ENCODE data around the gene PGC.

The PGC gene

DNA sequence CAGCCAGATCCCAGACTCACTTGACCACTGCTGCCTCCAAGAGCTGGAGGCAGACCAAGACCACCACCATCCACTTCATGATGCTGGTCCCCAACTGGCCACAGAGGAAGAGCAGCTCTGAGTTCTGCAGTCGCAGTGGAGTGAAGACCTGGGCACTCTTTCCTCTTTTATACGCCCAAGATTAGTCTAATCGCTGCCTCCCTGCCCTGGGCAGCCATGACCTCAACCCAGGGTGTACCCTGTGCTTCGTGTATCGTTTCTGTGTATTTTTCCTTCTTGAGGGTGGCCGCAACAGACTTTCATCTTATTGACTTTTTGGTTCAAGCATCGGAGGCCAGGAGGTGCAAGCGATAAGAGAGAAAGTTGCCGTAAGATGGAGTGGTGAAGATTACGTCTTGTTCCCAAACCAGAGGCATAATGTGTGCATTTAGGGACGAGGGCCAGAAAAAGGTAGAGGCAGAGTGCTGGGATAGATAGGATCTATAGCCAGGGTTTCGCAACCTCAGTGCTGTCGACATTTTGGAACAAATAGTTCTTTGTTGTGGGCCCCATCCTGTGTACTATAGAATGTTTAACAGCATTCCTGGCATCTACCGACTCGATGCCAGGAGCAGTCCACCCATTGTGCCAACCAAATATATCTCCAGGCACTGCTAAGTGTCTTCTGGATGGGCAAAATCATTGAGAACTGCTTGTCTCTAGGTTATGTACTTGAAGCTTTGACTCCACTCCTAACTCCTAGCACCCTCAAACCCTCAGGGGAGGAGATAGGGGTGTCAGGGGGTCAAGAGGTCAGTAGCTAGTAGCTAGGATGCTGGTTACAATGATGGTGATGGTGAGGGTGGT, at the start of gene PGC:
TSS of gene PGC (minus strand) at position 142 of the 846 bp plus-strand sequence. CDS start at position 79, 63 bp downstream.
- Mint-ChIP-seq H3K4me1 (no peaks in the 10 kb centered on the region), H3K27ac (no peak within 1 kb of the TSS), H3K9me3 (no peaks in the 10 kb centered on the region)

DNA sequence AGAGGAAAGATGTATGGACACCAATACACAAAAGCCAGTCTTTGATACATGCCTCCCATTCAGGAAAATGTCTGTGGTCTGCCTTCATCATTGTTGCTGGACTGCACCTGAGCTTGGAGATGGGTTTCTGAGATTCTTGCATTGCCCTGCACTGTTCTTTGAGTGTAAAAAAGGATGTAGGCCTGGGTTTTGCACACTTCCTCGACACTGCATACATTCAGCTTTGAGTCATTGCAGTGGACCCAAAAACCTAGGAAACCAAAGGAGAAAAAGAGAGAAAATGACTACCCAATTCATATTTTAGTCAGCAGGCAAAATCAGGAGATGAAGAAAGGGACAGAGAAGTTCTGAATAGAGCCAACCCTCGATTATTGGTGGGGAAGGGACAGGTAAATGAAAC, 49.3 kb upstream of the PGC start:
- H3K9me3 Mint-ChIP-seq = no peaks in the 10 kb centered on the region
- H3K4me1 Mint-ChIP-seq = no peaks in the 10 kb centered on the region
- no peak overlapping the region for H3K27ac Mint-ChIP-seq
- no peak overlapping the region for H3K4me3 Mint-ChIP-seq
- no peaks in the 10 kb centered on the region for H3K27me3 Mint-ChIP-seq
- DNase-seq = no peak
- peaks cover 9% of the 10 kb centered on the region for H3K36me3 Mint-ChIP-seq
- CTCF ChIA-PET = interaction anchor here (1.1 to 3.8 kb wide), 2 partner anchors 10 kb away, joined by 5 to 13 read pairs; partner anchors contain the start of gene TOMM6

More for the DNA sequence above, at the start of gene PGC:
- Mint-ChIP-seq H3K4me3 (no peak within 1 kb of the TSS), H3K36me3 (no peaks in the 10 kb centered on the region), H3K27me3 (peaks cover 26% of the 10 kb centered on the region)
- CTCF ChIA-PET = no interaction called here
- DNase-seq = no peak

DNA sequence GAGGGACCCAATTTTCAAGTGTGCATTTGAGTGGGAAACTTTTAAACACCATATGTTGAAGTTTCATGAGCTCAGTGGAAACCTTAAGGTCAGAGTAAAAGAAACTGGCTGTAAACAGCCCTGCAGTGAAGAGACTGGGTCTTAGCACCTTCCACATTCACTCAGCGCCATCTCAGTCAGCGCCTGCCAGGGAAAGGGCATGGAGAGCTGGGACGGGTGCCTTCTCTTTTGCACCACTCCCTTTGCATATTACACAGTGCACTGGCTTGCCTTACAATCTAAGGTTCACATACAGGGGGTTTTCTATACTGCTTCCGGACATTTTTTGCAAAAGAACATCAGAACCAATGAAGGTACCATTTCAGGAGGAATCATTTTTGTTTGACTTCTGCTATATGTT, 44.8 kb upstream of the PGC start:
- no peaks in the 10 kb centered on the region for H3K27me3 Mint-ChIP-seq
- no peaks in the 10 kb centered on the region for H3K9me3 Mint-ChIP-seq
- CTCF ChIA-PET = interaction anchor here (0.5 to 2.7 kb wide), 3 partner anchors 9 to 252 kb away, joined by 3 to 9 read pairs (median 3); no protein-coding TSS in a partner anchor
- H3K27ac Mint-ChIP-seq = no peak overlapping the region
- peaks cover 28% of the 10 kb centered on the region for H3K36me3 Mint-ChIP-seq
- H3K4me3 Mint-ChIP-seq = no peak overlapping the region
- DNase-seq = no peak
- peaks cover 15% of the 10 kb centered on the region for H3K4me1 Mint-ChIP-seq

DNA sequence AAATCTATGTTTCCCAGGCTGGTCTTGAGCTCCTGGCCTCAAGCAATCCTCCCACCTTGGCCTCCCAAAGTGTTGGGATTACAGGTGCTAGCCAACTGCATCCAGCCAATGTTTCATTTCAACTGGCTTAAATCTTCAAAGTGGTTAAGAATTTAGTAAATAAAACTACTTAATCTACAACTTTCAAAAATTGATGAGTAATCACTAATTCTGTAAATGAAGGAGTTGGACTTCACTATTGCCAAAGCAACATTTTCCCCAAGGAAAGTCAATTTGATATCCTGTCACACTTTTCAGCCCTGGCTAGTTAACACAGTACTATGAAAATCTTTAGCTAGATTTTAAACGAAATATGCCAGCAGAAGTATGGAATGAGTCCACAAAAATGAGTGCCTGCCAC, 44.1 kb upstream of the PGC start:
- no peak for DNase-seq
- CTCF ChIA-PET = interaction anchor here (1.0 to 2.7 kb wide), 2 partner anchors 10 to 130 kb away, joined by 3 to 9 read pairs; partner anchors contain the start of genes BYSL and MED20
- H3K27ac Mint-ChIP-seq = no peak overlapping the region
- H3K4me3 Mint-ChIP-seq = no peak overlapping the region
- no peaks in the 10 kb centered on the region for H3K9me3 Mint-ChIP-seq
- H3K36me3 Mint-ChIP-seq = peaks cover 28% of the 10 kb centered on the region
- H3K4me1 Mint-ChIP-seq = peaks cover 15% of the 10 kb centered on the region
- peaks cover 2% of the 10 kb centered on the region for H3K27me3 Mint-ChIP-seq

DNA sequence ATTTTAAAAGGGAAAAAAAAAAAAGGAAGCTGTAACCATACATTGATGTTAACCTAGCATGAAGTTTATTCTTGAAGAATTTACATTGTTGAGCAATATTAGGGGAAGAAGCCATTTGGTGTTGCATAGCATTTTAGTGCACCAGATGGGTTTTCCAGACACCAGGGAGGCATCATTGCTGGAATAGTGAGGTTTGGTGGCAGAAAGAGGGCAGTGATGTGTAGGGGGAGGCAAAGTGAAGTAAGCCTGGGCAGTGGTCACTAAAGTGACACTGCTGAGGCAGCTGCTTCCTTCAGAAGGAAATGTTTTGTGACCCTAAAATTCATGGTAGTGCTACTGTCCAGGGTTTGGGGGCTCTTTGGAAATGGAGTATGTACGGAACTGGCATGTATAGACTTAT, 42.8 kb upstream of the PGC start:
- DNase-seq = no peak
- H3K27ac Mint-ChIP-seq = no peak overlapping the region
- peaks cover 17% of the 10 kb centered on the region for H3K4me1 Mint-ChIP-seq
- CTCF ChIA-PET = interaction anchor here (1.0 to 6.7 kb wide), 3 partner anchors 11 to 254 kb away, joined by 3 to 97 read pairs (median 9); partner anchors contain the start of genes BYSL and MED20
- peak overlapping the region; percentile 6 for H3K4me3 Mint-ChIP-seq
- H3K9me3 Mint-ChIP-seq = no peaks in the 10 kb centered on the region
- H3K36me3 Mint-ChIP-seq = peaks cover 28% of the 10 kb centered on the region
- peaks cover 14% of the 10 kb centered on the region for H3K27me3 Mint-ChIP-seq

DNA sequence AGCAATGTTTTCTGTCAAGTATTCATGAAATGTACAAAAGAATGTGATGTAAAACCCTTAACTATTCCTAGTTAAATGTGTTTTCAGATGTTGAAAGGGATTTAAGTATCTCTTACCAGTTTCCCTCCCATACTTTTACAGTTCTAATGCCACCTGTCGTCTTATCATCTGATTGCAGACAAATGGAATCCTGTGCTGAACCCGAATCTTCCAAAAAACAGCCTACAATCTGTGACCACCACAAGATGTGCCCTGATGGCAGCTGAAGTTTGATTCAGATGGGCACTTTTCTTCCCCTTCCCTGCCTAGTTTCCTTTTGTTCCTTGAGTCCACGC, 42.2 kb upstream of the PGC start:
- DNase-seq = no peak
- Mint-ChIP-seq H3K27me3 (peaks cover 21% of the 10 kb centered on the region), H3K4me1 (peaks cover 17% of the 10 kb centered on the region), H3K4me3 (peak overlapping the region; percentile 96), H3K36me3 (peaks cover 28% of the 10 kb centered on the region), H3K9me3 (no peaks in the 10 kb centered on the region), H3K27ac (peak overlapping the region; percentile 81)
- CTCF ChIA-PET = interaction anchor here (2.7 to 6.7 kb wide), 2 partner anchors 11 to 254 kb away, joined by 9 to 97 read pairs; no protein-coding TSS in a partner anchor

DNA sequence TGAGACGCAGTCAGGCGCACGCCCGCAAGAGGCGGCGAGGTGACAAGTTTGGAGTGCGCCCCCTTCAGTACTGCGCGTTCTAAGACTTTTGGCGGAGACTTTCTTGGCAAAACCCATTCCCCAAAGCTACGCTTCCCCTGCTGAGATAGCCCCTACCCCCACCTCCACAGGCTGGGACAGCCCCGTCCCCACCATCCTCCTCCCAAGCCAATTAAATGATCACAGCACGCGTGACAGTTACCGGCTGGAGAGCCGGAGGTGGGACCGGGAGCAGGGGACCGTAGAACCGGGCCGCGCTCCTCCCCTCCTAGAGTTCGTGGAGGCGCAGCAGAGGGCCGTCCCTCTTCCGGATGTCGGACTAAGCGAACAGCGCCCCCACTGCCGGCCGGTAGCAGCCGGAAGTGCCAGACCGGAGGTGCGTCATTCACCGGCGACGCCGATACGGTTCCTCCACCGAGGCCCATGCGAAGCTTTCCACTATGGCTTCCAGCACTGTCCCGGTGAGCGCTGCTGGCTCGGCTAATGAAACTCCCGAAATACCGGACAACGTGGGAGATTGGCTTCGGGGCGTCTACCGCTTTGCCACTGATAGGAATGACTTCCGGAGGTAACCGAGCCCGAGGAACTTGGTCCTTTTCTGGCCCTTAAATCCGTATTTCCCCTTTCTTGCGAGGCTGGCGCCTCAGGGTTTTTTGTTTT, 40.2 kb upstream of the PGC start, which contains the start of gene TOMM6:
TSS of gene TOMM6 (plus strand) at position 476 of the 699 bp plus-strand sequence. CDS start at position 480, 4 bp downstream.
- H3K4me3 Mint-ChIP-seq = peak within 1 kb of the TSS; percentile 96
- H3K36me3 Mint-ChIP-seq = peaks cover 25% of the 10 kb centered on the region
- peak; percentile 97 for DNase-seq
- H3K27ac Mint-ChIP-seq = peak within 1 kb of the TSS; percentile 97
- CTCF ChIA-PET = interaction anchor here (0.7 to 6.7 kb wide), 17 partner anchors 9 to 430 kb away, joined by 3 to 97 read pairs (median 4); partner anchors contain the start of genes BYSL, MED20, MRPS10 and TAF8
- H3K4me1 Mint-ChIP-seq = peaks cover 17% of the 10 kb centered on the region
- H3K9me3 Mint-ChIP-seq = no peaks in the 10 kb centered on the region
- peaks cover 39% of the 10 kb centered on the region for H3K27me3 Mint-ChIP-seq

DNA sequence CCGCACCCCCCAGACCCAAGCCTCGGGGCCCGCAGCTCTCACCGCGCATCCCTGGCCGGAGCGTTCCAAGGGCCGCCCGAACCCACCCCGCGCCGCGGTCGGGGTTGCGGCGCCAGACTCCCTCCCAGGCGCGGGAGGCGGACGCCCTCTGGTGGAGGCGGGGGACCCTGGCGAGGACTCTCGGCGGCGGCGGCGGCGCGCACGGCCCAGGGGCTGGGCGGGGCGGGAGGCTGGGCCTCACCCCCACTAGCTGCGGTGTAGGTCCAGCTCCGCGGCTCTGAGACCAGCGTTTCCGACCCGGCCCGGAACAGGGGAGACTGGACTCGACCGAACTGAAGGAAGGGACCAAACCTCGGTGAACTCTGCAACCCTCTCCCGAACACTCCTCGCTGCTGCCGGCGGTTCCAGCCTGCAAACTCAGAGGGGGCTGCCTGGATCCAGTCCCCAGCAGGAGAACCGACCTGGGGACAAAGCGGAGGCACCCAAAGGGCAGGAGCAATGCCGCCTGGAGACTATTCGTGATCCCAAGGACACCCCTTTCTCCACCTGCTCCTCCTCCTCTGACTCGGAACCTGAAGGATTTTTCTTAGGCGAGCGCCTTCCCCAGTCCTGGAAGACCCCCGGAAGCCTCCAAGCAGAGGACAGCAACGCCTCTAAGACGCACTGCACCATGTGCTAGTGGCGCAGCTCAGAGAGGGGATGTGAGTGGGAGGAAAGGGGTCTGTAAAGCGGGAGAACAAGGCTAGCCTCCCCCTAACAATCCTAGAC, 39.4 kb upstream of the PGC start:
- Mint-ChIP-seq H3K9me3 (no peaks in the 10 kb centered on the region), H3K27ac (peak overlapping the region; percentile 97), H3K4me1 (peaks cover 19% of the 10 kb centered on the region), H3K36me3 (peaks cover 21% of the 10 kb centered on the region), H3K27me3 (peaks cover 46% of the 10 kb centered on the region), H3K4me3 (peak overlapping the region; percentile 96)
- DNase-seq = peak; percentile 90
- CTCF ChIA-PET = interaction anchor here (0.7 to 6.7 kb wide), 23 partner anchors 9 to 431 kb away, joined by 3 to 97 read pairs (median 4); partner anchors contain the start of genes BYSL, MED20, MRPS10 and TAF8

DNA sequence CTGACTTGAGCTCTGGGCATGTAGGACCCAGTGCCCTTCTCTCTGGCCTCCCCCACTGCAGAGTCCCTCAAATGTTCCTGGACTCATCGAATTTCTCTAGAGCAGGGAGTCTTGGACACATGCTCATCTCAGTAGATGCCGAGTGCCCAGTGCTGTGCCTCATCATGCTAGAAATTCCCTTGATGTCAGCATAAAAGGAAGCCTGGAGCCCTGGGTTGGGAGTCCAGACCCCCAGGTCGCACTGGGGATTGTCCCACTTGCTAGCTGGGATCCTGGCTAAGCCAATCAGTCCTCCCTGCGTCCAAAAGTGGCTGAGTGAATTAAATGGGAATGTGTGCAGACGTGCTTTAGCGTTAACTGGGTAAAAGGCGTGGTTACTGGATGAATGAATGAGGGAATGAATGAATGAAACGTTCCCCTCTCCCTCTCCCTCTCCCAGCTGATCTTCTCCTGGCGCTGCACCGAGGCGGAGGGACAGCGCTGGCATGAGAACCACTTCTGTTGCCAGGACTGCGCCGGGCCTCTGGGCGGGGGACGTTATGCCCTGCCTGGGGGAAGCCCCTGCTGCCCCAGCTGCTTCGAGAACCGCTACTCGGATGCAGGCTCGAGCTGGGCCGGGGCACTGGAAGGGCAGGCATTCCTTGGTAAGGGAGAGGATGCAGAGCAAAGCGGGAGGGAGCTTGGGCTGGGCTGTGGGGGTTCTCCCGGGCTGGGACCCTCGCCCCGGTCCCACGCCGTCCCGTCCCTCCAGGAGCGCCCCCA, 38.7 kb upstream of the PGC start:
- Mint-ChIP-seq H3K9me3 (no peaks in the 10 kb centered on the region), H3K27me3 (peaks cover 54% of the 10 kb centered on the region)

DNA sequence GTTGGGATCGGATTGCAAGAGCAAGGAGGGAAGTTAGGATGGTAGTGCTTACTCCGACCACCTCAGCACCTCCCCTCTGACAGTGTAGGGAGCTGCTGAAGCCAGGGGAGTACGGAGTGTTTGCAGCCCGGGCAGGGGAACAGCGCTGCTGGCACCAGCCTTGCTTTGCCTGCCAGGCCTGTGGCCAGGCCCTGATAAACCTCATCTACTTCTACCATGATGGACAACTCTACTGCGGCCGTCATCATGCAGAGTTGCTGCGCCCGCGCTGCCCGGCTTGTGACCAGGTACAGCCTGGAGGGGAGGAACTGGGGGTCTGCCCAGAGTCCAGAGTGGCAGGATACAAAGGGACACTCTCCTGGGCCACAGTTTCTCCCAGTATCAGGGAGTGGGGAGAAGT, 38.1 kb upstream of the PGC start:
- H3K4me1 Mint-ChIP-seq = peaks cover 28% of the 10 kb centered on the region
- H3K4me3 Mint-ChIP-seq = peak overlapping the region; percentile 96
- no peak overlapping the region for H3K27ac Mint-ChIP-seq
- H3K9me3 Mint-ChIP-seq = no peaks in the 10 kb centered on the region
- H3K27me3 Mint-ChIP-seq = peaks cover 60% of the 10 kb centered on the region
- H3K36me3 Mint-ChIP-seq = peaks cover 14% of the 10 kb centered on the region
- DNase-seq = no peak
- CTCF ChIA-PET = interaction anchor here (1.1 to 6.7 kb wide), 7 partner anchors 9 to 433 kb away, joined by 4 to 97 read pairs (median 5); partner anchors contain the start of genes MRPS10 and TAF8

More for the DNA sequence above, 38.7 kb upstream of the PGC start:
- CTCF ChIA-PET = interaction anchor here (0.7 to 6.7 kb wide), 15 partner anchors 9 to 432 kb away, joined by 3 to 97 read pairs (median 4); partner anchors contain the start of genes BYSL, MED20, MRPS10 and TAF8
- H3K27ac Mint-ChIP-seq = peak overlapping the region; percentile 97
- no peak for DNase-seq
- peaks cover 27% of the 10 kb centered on the region for H3K4me1 Mint-ChIP-seq
- peak overlapping the region; percentile 96 for H3K4me3 Mint-ChIP-seq
- peaks cover 17% of the 10 kb centered on the region for H3K36me3 Mint-ChIP-seq

DNA sequence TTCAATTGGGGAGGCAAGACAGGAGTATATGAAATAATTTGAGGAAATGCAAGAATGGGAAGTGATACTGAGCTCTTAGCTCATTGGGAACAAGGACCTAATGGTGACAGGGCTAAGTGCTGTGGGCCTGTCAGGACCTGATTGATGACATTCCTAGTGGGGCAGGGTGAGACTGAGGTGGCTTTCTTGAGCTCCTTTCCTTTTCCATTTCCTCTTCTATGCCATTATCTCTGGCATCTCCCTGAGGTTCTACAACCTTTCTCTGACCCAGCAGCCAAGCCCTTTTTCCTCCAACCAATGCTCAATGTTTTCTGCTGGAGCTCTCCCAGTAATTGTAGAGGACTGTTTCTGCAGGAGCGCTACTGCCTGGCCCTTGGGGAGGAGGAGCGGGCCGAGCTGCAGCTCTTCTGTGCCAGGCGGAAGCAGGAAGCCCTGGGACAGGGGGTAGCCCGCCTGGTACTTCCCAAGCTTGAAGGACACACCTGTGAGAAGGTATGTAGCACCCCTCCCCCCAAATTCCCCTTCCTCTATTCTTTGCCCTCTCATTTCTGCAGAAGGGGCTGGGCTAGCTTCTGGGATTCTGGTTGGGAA, 37.5 kb upstream of the PGC start:
- peaks cover 9% of the 10 kb centered on the region for H3K36me3 Mint-ChIP-seq
- H3K27ac Mint-ChIP-seq = no peak overlapping the region
- no peaks in the 10 kb centered on the region for H3K9me3 Mint-ChIP-seq
- no peak for DNase-seq
- H3K4me3 Mint-ChIP-seq = peak overlapping the region; percentile 8
- peaks cover 66% of the 10 kb centered on the region for H3K27me3 Mint-ChIP-seq
- H3K4me1 Mint-ChIP-seq = peaks cover 27% of the 10 kb centered on the region
- CTCF ChIA-PET = interaction anchor here (0.9 to 6.7 kb wide), 6 partner anchors 8 to 383 kb away, joined by 4 to 97 read pairs (median 12); partner anchors contain the start of genes BYSL, MED20 and TAF8

DNA sequence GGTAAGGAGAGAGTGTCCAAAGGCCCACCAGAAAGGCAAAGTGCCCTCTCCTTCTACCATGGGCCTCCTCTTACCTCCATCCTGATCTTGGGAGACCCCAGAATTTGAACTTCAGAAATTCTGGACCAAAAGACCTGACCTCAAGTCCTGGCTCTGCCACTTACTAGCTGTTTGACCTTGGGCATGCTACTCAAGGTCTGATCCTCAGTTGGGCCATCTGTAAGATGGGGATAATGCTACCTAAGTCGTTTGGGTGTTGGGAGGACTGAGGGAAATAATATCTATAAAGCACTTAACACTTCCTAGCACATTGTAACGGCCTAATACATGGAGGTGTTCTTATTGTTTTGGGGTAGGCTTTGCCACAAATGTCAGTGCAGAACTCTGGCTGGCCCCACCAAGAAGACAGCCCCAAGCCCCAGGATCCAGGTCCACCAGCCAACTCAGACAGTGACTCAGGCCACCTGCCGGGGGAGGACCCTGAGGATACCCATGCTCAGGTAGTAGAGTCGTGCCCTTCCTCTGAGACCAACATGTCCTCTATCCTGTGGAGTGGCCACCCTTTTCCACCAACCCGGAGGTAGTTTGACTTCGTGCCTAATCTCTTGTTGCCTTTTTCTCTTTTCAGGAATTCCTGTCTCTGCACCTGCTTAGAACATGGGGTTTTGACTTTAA, 36.0 kb upstream of the PGC start:
- peaks cover 66% of the 10 kb centered on the region for H3K27me3 Mint-ChIP-seq
- no peak for DNase-seq
- H3K27ac Mint-ChIP-seq = no peak overlapping the region
- peaks cover 2% of the 10 kb centered on the region for H3K36me3 Mint-ChIP-seq
- H3K9me3 Mint-ChIP-seq = no peaks in the 10 kb centered on the region
- CTCF ChIA-PET = interaction anchor here (1.4 to 2.9 kb wide), 2 partner anchors 260 to 300 kb away, joined by 3 to 21 read pairs; no protein-coding TSS in a partner anchor
- no peak overlapping the region for H3K4me3 Mint-ChIP-seq
- H3K4me1 Mint-ChIP-seq = peaks cover 28% of the 10 kb centered on the region
